A549 (cell line): ENCODE measurements around the gene CDH4. TPM values are rescaled to one million over a fixed set of nuclear protein-coding genes. Genes with fewer than 3 reads are reported as not detected.

Experiments used
- ATAC-seq, 2 experiments: fragments of 200-7000 bp in 1 of 2; fragments of >200 bp in 1 of 2; cut with Nextera tagmentation in 1 of 2; cut with Tn5 transposase in 1 of 2; 3 replicates each; pipeline versions ENCODE4 v1.8.0 to v1.9.1; 2018 to 2020; ENCODE audit warnings: mild to moderate bottlenecking in 1 of 2, moderate library complexity in 1 of 2
- CTCF ChIA-PET: fragments of 300-600 bp; sonication (Branson Sonifier 250); formaldehyde crosslinking; extraction: SDS; loops from one replicate; lab custom pipeline; 2021; ENCODE audit warnings: antibody characterized with exemption, inconsistent platforms; lab: Yijun Ruan, JAX
- POLR2A ChIA-PET: fragments of 350-600 bp; formaldehyde crosslinking; extraction: SDS; loops from one replicate; lab custom pipeline; 2021; ENCODE audit warnings: antibody characterized with exemption, inconsistent platforms; lab: Yijun Ruan, JAX
- DNase-seq, 2 experiments: peaks; one replicate each; pipeline versions ENCODE4 v3.0.0 to v3.0.0-alpha.2; 2011 to 2016; ENCODE audit warnings: low read depth in 1 of 2, low spot score in 1 of 2
- FAIRE-seq: peaks from 2 replicates; lab custom pipeline; 2011; peaks lifted over from hg19 to GRCh38; lab: Jason Lieb, UNC
- H3K27ac ChIP-seq, 2 experiments: fragments of >200 bp; sonication (Bioruptor Twin); formaldehyde crosslinking; 3 replicates each; pipeline ENCODE4 v1.5.1; 2016 to 2017
- H3K4me1 ChIP-seq: fragments of >200 bp; sonication (Bioruptor Twin); formaldehyde crosslinking; 3 replicates; pipeline ENCODE4 v1.6.1; 2016
- H3K4me2 ChIP-seq: fragments of >200 bp; sonication (Bioruptor Twin); formaldehyde crosslinking; 3 replicates; pipeline ENCODE4 v1.6.1; 2016
- H3K4me3 ChIP-seq: fragments of >200 bp; sonication (Bioruptor Twin); formaldehyde crosslinking; 3 replicates; pipeline ENCODE4 v1.5.1; 2016
- H3K9me3 ChIP-seq: fragments of >200 bp; sonication (Bioruptor Twin); formaldehyde crosslinking; 3 replicates; pipeline ENCODE4 v1.6.1; 2016
- BHLHE40 ChIP-seq: IDR thresholded peaks from 2 replicates; pipeline ENCODE4 v1.6.1; 2012; ENCODE audit warnings: low read depth, low read length, inconsistent platforms
- CBX8 ChIP-seq: fragments of 200-600 bp; sonication (generic); IDR thresholded peaks from 2 replicates; pipeline ENCODE4 v1.6.1; 2016
- CHD2 ChIP-seq: fragments of 150-350 bp; IDR thresholded peaks from 2 replicates; pipeline ENCODE4 v1.6.1; 2014; ENCODE audit warnings: low read length; ENCODE audit not compliant: partially characterized antibody
- CHD4 ChIP-seq: fragments of 200-600 bp; sonication (generic); IDR thresholded peaks from 2 replicates; pipeline ENCODE4 v1.6.1; 2016; ENCODE audit warnings: antibody characterized with exemption, mild to moderate bottlenecking, borderline replicate concordance
- EHF ChIP-seq: fragments of 250-450 bp; sonication (Bioruptor Pico); IDR thresholded peaks from 2 replicates; pipeline ENCODE4 v1.5.0; 2020; ENCODE audit warnings: mild to moderate bottlenecking
- FOSL2 ChIP-seq, 2 experiments: fragments of 450-650 bp in 1 of 2; fragments of >200 bp in 1 of 2; sonication (Bioruptor Twin) in 1 of 2; formaldehyde crosslinking; IDR thresholded peaks; 2 replicates each; pipeline versions ENCODE4 v1.5.0 to v1.6.1; 2016 to 2020; ENCODE audit warnings: mild to moderate bottlenecking in 1 of 2, moderate library complexity in 1 of 2
- FOXS1 ChIP-seq: fragments of 250-450 bp; sonication (Bioruptor Pico); IDR thresholded peaks from 2 replicates; pipeline ENCODE4 v1.5.0; 2020; ENCODE audit warnings: mild to moderate bottlenecking, moderate library complexity
- HDAC2 ChIP-seq: fragments of 200-600 bp; sonication (generic); IDR thresholded peaks from 2 replicates; pipeline ENCODE4 v1.6.1; 2016
- HOXB13 ChIP-seq: fragments of 250-450 bp; sonication (Bioruptor Pico); IDR thresholded peaks from 2 replicates; pipeline ENCODE4 v1.5.0; 2020; ENCODE audit warnings: low read depth, mild to moderate bottlenecking, moderate library complexity
- HOXB5 ChIP-seq: fragments of 250-450 bp; sonication (Bioruptor Pico); IDR thresholded peaks from 2 replicates; pipeline ENCODE4 v1.5.0; 2020; ENCODE audit warnings: mild to moderate bottlenecking, moderate library complexity
- JUN ChIP-seq, 2 experiments: fragments of >200 bp; sonication (Bioruptor Twin); formaldehyde crosslinking; IDR thresholded peaks; 2 replicates in 1 of 2; 3 replicates in 1 of 2; pipeline ENCODE4 v1.6.1; 2016 to 2017
- KDM1A ChIP-seq: fragments of 200-600 bp; sonication (generic); IDR thresholded peaks from 2 replicates; pipeline ENCODE4 v1.6.1; 2016; ENCODE audit warnings: low read depth, mild to moderate bottlenecking
- KDM5A ChIP-seq: fragments of 200-600 bp; sonication (generic); IDR thresholded peaks from 2 replicates; pipeline ENCODE4 v1.6.1; 2016; ENCODE audit warnings: antibody characterized with exemption, mild to moderate bottlenecking
- MAFK ChIP-seq: fragments of 450-650 bp; IDR thresholded peaks from 2 replicates; pipeline ENCODE4 v1.6.1; 2014; ENCODE audit not compliant: partially characterized antibody
- MAZ ChIP-seq: fragments of 150-350 bp; IDR thresholded peaks from 2 replicates; pipeline ENCODE4 v1.6.1; 2014; ENCODE audit warnings: antibody characterized with exemption, low read depth, low read length, borderline replicate concordance
- MYC ChIP-seq: IDR thresholded peaks from 2 replicates; pipeline ENCODE4 v1.6.1; 2012; ENCODE audit warnings: mild to moderate bottlenecking, inconsistent platforms, low read length, improper control_type of control experiment, borderline replicate concordance
- NFE2L2 ChIP-seq: fragments of 150-350 bp; conservative IDR thresholded peaks from 2 replicates; pipeline ENCODE4 v1.6.1; 2014; ENCODE audit warnings: low read length
- PHF8 ChIP-seq: fragments of 200-600 bp; sonication (generic); IDR thresholded peaks from 2 replicates; pipeline ENCODE4 v1.6.1; 2016; ENCODE audit warnings: low read depth, mild to moderate bottlenecking, antibody characterized with exemption, moderate library complexity, borderline replicate concordance
- POLR2A ChIP-seq: IDR thresholded peaks from 2 replicates; pipeline ENCODE4 v1.6.1; 2012; ENCODE audit warnings: mild to moderate bottlenecking, low read length
- POLR2AphosphoS2 ChIP-seq: conservative IDR thresholded peaks from 2 replicates; pipeline ENCODE4 v1.6.1; 2012; ENCODE audit warnings: low read length, improper control_type of control experiment, inconsistent platforms
- RAD21 ChIP-seq, 2 experiments: fragments of >200 bp in 1 of 2; sonication (Bioruptor Twin) in 1 of 2; formaldehyde crosslinking in 1 of 2; IDR thresholded peaks in 1 of 2; conservative IDR thresholded peaks in 1 of 2; 2 replicates in 1 of 2; 3 replicates in 1 of 2; pipeline ENCODE4 v1.6.1; 2012 to 2018; ENCODE audit warnings: inconsistent platforms in 1 of 2
- RARB ChIP-seq: fragments of 250-450 bp; sonication (Bioruptor Pico); IDR thresholded peaks from 2 replicates; pipeline ENCODE4 v1.8.0; 2021; ENCODE audit warnings: mild to moderate bottlenecking, moderate library complexity
- RCOR1 ChIP-seq: fragments of 150-350 bp; IDR thresholded peaks from 2 replicates; pipeline ENCODE4 v1.6.1; 2014; ENCODE audit warnings: antibody characterized with exemption, low read length, low read depth
- TFCP2L1 ChIP-seq: fragments of 250-450 bp; sonication (Bioruptor Pico); IDR thresholded peaks from 2 replicates; pipeline ENCODE4 v1.5.0; 2021; ENCODE audit warnings: mild to moderate bottlenecking
- TP53 ChIP-seq: fragments of 250-450 bp; sonication (Bioruptor Pico); IDR thresholded peaks from 2 replicates; pipeline ENCODE4 v1.5.0; 2021; ENCODE audit warnings: mild to moderate bottlenecking, moderate library complexity
- ZC3H11A ChIP-seq: fragments of 450-650 bp; IDR thresholded peaks from 2 replicates; pipeline ENCODE4 v1.6.1; 2014; ENCODE audit warnings: antibody characterized with exemption, mild to moderate bottlenecking
- WGBS: methylation state at CpG from one replicate; pipeline ENCODE4 v1.1.6; 2017; ENCODE audit errors: missing lambda C conversion rate; 5-methylcytosine and 5-hydroxymethylcytosine counted together
- polyA plus RNA-seq, 4 experiments: library from polyadenylated mRNA; depleted of rRNA in 3 of 4; stranded (reverse); fragments of >200 nt; fragmentation: RNase III in 1 of 4; extraction: RNeasy Plus Mini Kit Qiagen cat#74134 plus additional on column Dnase treatment in 1 of 4; gene quantifications; 2 replicates in 3 of 4; 3 replicates in 1 of 4; pipeline ENCODE4 v1.2.3, GENCODE V29; 2011 to 2017
- TF ChIP-seq, protein P1 (sequence below): fragments of 250-450 bp; sonication (Bioruptor Pico); IDR thresholded peaks from 2 replicates; pipeline ENCODE4 v1.5.0; 2020; ENCODE audit warnings: low read depth, mild to moderate bottlenecking, moderate library complexity
- TF ChIP-seq, protein P2 (sequence below): IDR thresholded peaks from 2 replicates; pipeline ENCODE4 v1.6.1; 2012; ENCODE audit warnings: low read depth, borderline replicate concordance
- TF ChIP-seq, protein P3 (sequence below): IDR thresholded peaks from 2 replicates; pipeline ENCODE4 v1.6.1; 2012
- TF ChIP-seq, protein P4 (sequence below): fragments of >200 bp; sonication (Bioruptor Twin); formaldehyde crosslinking; IDR thresholded peaks from 3 replicates; pipeline ENCODE4 v1.5.1; 2016

CDH4 gene
- polyA plus RNA-seq, 2 of the 4 experiments (the other 2 are of a cell fraction): 3.4 to 10.3 TPM

DNA sequence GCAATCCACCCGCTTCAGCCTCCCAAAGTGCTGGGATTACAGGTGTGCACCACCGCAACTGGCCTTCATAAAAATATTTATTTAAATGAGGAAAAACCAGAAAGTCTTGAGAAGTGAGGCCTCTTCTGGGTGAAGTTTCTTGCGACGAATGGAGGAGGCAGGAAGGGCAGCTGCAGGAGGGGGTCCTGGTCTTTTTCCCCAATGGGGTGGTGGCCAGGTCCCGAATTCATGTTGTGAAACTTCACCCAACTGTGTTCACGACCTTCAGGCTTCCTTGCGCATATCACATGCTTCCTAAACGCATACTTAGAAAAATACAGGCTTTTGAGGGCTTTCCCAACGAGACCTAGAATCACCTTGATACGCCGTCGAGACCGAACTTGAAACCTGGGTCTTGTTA, 145.1 kb downstream of the CDH4 start (continued):
- TF ChIP-seq FOXS1 (CRISPR knock-in tag) (no peak), BHLHE40 (no peak), EHF (CRISPR knock-in tag) (no peak)

DNA sequence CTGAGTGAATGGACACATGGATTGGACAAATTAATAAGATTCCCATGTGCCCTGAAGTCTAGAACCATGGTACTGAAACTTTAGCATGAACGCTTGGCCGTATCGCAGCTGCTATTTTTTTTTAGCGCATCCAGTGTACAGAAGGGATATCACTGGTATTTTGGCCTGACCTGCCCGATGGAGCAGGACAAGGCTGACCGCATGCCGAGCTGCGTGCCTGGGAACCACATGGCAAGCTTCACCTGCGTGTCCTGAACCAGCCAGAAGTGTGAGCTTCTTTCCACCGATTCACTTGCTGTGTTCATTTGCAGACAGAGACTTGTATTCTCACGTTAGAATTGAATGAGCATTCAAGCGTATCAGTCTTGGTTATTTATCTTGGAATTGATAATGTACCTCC, 145.7 kb downstream of the CDH4 start:
- no peaks in the 10 kb centered on the region for H3K9me3 ChIP-seq
- no peak for FAIRE-seq
- 89% methylated on average over 12 of the region's 12 CpGs for WGBS
- POLR2A ChIA-PET: no interaction called here
- TF ChIP-seq MAZ (no peak), TFCP2L1 (no peak), NFE2L2 (no peak), CHD4 (no peak), KDM5A (no peak), HOXB5 (no peak)
- TF ChIP-seq, protein P1, sequence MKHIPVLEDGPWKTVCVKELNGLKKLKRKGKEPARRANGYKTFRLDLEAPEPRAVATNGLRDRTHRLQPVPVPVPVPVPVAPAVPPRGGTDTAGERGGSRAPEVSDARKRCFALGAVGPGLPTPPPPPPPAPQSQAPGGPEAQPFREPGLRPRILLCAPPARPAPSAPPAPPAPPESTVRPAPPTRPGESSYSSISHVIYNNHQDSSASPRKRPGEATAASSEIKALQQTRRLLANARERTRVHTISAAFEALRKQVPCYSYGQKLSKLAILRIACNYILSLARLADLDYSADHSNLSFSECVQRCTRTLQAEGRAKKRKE (CRISPR knock-in tag): no peak
- TF ChIP-seq, all 56 proteins: peak for 0
- ATAC-seq (no peak), DNase-seq (no peak)
- no peak overlapping the region for H3K4me2 ChIP-seq
- H3K4me3 ChIP-seq: no peak overlapping the region
- CTCF ChIA-PET: no interaction called here
- H3K27ac ChIP-seq: no peak overlapping the region
- no peaks in the 10 kb centered on the region for H3K4me1 ChIP-seq

DNA sequence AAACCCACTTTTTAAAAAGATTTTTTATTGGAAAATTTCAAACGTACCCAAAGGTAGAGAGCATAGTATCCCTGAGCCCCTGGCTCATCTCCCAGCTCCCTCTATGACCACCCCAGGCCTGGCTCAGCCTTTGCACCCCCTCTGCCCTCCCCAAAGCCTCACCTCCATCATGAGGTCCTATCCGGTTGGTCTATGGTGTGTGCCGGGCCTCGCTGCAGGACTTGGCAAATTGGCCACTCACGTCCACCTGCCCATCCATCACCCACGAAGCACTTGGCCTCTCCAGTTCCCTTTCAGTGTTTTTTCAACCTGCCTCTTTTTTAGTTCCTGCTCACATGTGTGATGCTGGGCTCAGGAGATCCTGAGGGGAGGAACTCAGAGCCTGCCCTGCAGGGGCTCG, 147.4 kb downstream of the CDH4 start:
- H3K27ac ChIP-seq: no peak overlapping the region
- DNase-seq (no peak), FAIRE-seq (no peak), ATAC-seq (no peak)
- ChIA-PET POLR2A (no interaction called here), CTCF (no interaction called here)
- TF ChIP-seq, protein P2, sequence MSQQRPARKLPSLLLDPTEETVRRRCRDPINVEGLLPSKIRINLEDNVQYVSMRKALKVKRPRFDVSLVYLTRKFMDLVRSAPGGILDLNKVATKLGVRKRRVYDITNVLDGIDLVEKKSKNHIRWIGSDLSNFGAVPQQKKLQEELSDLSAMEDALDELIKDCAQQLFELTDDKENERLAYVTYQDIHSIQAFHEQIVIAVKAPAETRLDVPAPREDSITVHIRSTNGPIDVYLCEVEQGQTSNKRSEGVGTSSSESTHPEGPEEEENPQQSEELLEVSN: no peak
- no peak for TF ChIP-seq RAD21 (conservative IDR thresholded peaks at IDR 0.05 in 1 of 2, IDR thresholded peaks at IDR 0.05 in 1 of 2)
- TF ChIP-seq FOXS1 (CRISPR knock-in tag): no peak
- TF ChIP-seq, protein P3, sequence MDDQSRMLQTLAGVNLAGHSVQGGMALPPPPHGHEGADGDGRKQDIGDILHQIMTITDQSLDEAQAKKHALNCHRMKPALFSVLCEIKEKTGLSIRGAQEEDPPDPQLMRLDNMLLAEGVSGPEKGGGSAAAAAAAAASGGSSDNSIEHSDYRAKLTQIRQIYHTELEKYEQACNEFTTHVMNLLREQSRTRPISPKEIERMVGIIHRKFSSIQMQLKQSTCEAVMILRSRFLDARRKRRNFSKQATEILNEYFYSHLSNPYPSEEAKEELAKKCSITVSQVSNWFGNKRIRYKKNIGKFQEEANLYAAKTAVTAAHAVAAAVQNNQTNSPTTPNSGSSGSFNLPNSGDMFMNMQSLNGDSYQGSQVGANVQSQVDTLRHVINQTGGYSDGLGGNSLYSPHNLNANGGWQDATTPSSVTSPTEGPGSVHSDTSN: no peak
- no peak for TF ChIP-seq MYC
- TF ChIP-seq FOSL2 (IDR thresholded peaks at IDR 0.05): no peak
- TF ChIP-seq FOSL2 (CRISPR knock-in tag; IDR thresholded peaks at IDR 0.05): no peak
- no peak for TF ChIP-seq RARB
- TF ChIP-seq CBX8: no peak
- no peak for TF ChIP-seq HDAC2
- no peak for TF ChIP-seq TP53 (CRISPR knock-in tag)
- TF ChIP-seq NFE2L2: no peak
- no peak for TF ChIP-seq JUN (IDR thresholded peaks at IDR 0.05)
- no peak overlapping the region for H3K4me3 ChIP-seq
- H3K4me1 ChIP-seq: no peaks in the 10 kb centered on the region
- no peaks in the 10 kb centered on the region for H3K9me3 ChIP-seq
- WGBS: 87% methylated on average over 7 of the region's 7 CpGs
- no peak overlapping the region for H3K4me2 ChIP-seq

DNA sequence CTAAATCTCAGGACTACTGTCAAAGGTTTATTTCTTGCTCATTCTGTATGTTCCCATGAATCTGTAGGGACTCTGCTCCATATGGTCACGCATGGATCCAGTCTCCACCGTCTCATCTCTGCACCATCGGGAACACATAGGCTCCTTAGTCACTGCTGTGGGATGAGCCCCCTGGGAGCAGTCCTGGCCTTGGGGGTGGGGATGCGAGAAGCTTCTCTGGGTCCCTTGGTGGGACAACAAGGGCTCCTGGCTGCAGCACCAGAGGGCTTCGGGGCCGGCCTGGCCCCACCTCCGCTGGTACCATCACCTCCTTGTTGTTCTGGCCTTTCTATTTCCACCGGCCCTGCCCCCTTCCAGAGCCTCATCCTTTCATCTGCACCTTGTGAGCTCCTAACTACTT, 148.4 kb downstream of the CDH4 start:
- CTCF ChIA-PET: no interaction called here
- Histone ChIP-seq H3K27ac (no peak overlapping the region), H3K4me3 (no peak overlapping the region), H3K9me3 (no peaks in the 10 kb centered on the region), H3K4me1 (no peaks in the 10 kb centered on the region), H3K4me2 (no peak overlapping the region)
- no peak for TF ChIP-seq MYC
- TF ChIP-seq KDM1A: no peak
- no peak for TF ChIP-seq RCOR1
- no peak for TF ChIP-seq CHD2
- no peak for TF ChIP-seq POLR2AphosphoS2
- TF ChIP-seq CHD4: no peak
- TF ChIP-seq HOXB13 (CRISPR knock-in tag): no peak
- TF ChIP-seq PHF8: no peak
- TF ChIP-seq, protein P4, sequence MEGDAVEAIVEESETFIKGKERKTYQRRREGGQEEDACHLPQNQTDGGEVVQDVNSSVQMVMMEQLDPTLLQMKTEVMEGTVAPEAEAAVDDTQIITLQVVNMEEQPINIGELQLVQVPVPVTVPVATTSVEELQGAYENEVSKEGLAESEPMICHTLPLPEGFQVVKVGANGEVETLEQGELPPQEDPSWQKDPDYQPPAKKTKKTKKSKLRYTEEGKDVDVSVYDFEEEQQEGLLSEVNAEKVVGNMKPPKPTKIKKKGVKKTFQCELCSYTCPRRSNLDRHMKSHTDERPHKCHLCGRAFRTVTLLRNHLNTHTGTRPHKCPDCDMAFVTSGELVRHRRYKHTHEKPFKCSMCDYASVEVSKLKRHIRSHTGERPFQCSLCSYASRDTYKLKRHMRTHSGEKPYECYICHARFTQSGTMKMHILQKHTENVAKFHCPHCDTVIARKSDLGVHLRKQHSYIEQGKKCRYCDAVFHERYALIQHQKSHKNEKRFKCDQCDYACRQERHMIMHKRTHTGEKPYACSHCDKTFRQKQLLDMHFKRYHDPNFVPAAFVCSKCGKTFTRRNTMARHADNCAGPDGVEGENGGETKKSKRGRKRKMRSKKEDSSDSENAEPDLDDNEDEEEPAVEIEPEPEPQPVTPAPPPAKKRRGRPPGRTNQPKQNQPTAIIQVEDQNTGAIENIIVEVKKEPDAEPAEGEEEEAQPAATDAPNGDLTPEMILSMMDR: no peak
- no peak for TF ChIP-seq JUN (IDR thresholded peaks at IDR 0.05)
- TF ChIP-seq MAFK: no peak
- no peak for TF ChIP-seq POLR2A
- TF ChIP-seq ZC3H11A: no peak
- no peak for TF ChIP-seq MAZ
- 85% methylated on average over 8 of the region's 8 CpGs for WGBS
- POLR2A ChIA-PET: no interaction called here
- no peak for ATAC-seq
- no peak for DNase-seq
- no peak for FAIRE-seq
